MM.1S (cell line): ENCODE data around the gene CDK12.

Experiments
- DNase-seq: peaks from one replicate; pipeline ENCODE4 v3.0.0-alpha.2; 2015
- H2AFZ ChIP-seq: fragments of 300-600 bp; sonication (generic); 2 replicates; pipeline ENCODE4 v1.6.0; 2016; ENCODE audit warnings: antibody characterized with exemption, low read length
- H3F3A ChIP-seq: fragments of 300-600 bp; sonication (generic); 2 replicates; pipeline ENCODE4 v1.6.1; 2016; ENCODE audit warnings: mild to moderate bottlenecking, antibody characterized with exemption, low read length, moderate library complexity, mixed read lengths; ENCODE audit not compliant: insufficient read depth
- H3K27ac ChIP-seq: fragments of 300-600 bp; sonication (generic); 2 replicates; pipeline ENCODE4 v1.5.1; 2016; ENCODE audit warnings: mild to moderate bottlenecking, low read length
- H3K27me3 ChIP-seq: fragments of 300-600 bp; sonication (generic); replicated peaks from 2 replicates; pipeline ENCODE4 v1.6.0; 2016; ENCODE audit warnings: low read length; ENCODE audit not compliant: insufficient read depth
- H3K36me3 ChIP-seq: fragments of 300-600 bp; sonication (generic); replicated peaks from 2 replicates; pipeline ENCODE4 v1.6.1; 2016; ENCODE audit warnings: mild to moderate bottlenecking, low read length, mixed read lengths; ENCODE audit not compliant: insufficient read depth
- H3K4me1 ChIP-seq: fragments of 300-600 bp; sonication (generic); 2 replicates; pipeline ENCODE4 v1.6.1; 2016; ENCODE audit warnings: low read length, mixed read lengths
- H3K4me2 ChIP-seq: fragments of 300-600 bp; sonication (generic); 2 replicates; pipeline ENCODE4 v1.6.0; 2016; ENCODE audit warnings: low read depth, low read length
- H3K4me3 ChIP-seq: fragments of 300-600 bp; sonication (generic); 2 replicates; pipeline ENCODE4 v1.5.1; 2016; ENCODE audit warnings: low read length, mixed read lengths
- H3K79me2 ChIP-seq: fragments of 300-600 bp; sonication (generic); 2 replicates; pipeline ENCODE4 v1.6.1; 2016; ENCODE audit warnings: mixed run types, low read length, mixed read lengths
- H3K9ac ChIP-seq: fragments of 300-600 bp; sonication (generic); 2 replicates; pipeline ENCODE4 v1.6.1; 2016; ENCODE audit warnings: low read length, mixed read lengths
- H3K9me2 ChIP-seq: fragments of 300-600 bp; sonication (generic); replicated peaks from 2 replicates; pipeline ENCODE4 v1.6.1; 2016; ENCODE audit warnings: mild to moderate bottlenecking, low read length, mixed read lengths; ENCODE audit not compliant: insufficient read depth
- H3K9me3 ChIP-seq: fragments of 300-600 bp; sonication (generic); replicated peaks from 2 replicates; pipeline ENCODE4 v1.6.1; 2016; ENCODE audit warnings: mild to moderate bottlenecking, low read length, mixed read lengths; ENCODE audit not compliant: insufficient read depth
- H4K20me1 ChIP-seq: fragments of 300-600 bp; sonication (generic); 2 replicates; pipeline ENCODE4 v1.6.1; 2016; ENCODE audit warnings: mild to moderate bottlenecking, low read length, moderate library complexity, mixed read lengths; ENCODE audit not compliant: insufficient read depth
- CTCF ChIP-seq: fragments of 300-600 bp; sonication (generic); IDR thresholded peaks from 2 replicates; pipeline ENCODE4 v1.5.1; 2016; ENCODE audit warnings: antibody characterized with exemption, low read length, mixed read lengths
- EZH2 ChIP-seq: fragments of 300-600 bp; sonication (generic); optimal IDR thresholded peaks from 2 replicates; pipeline ENCODE3; 2017; ENCODE audit warnings: low read depth, mild to moderate bottlenecking, antibody characterized with exemption, low read length, mixed read lengths
- EZH2phosphoT487 ChIP-seq: fragments of 300-600 bp; sonication (generic); IDR thresholded peaks from 2 replicates; pipeline ENCODE4 v1.6.1; 2018; ENCODE audit warnings: antibody characterized with exemption, low read length

The CDK12 gene

GRCh38 chr17:39527220-39527813, 66.0 kb downstream of the CDK12 start:
- Histone ChIP-seq H3K27me3 (no peaks in the 10 kb centered on the region), H3K4me3 (no peak overlapping the region), H2AFZ (no peak overlapping the region), H3K4me2 (no peak overlapping the region), H3K4me1 (no peaks in the 10 kb centered on the region), H3K27ac (no peak overlapping the region), H3K9me3 (no peaks in the 10 kb centered on the region), H3K9me2 (no peaks in the 10 kb centered on the region), H4K20me1 (no peaks in the 10 kb centered on the region), H3F3A (no peaks in the 10 kb centered on the region), H3K9ac (no peak overlapping the region), H3K79me2 (no peaks in the 10 kb centered on the region), H3K36me3 (peaks cover 22% of the 10 kb centered on the region)
- TF ChIP-seq EZH2 (no peak), EZH2phosphoT487 (no peak), CTCF (peak; percentile 55)
- peak; percentile 38 for DNase-seq

GRCh38 chr17:39529455-39529854, 68.2 kb downstream of the CDK12 start:
- H3K9ac ChIP-seq = no peak overlapping the region
- no peak overlapping the region for H3K4me2 ChIP-seq
- no peak overlapping the region for H2AFZ ChIP-seq
- H3F3A ChIP-seq = no peaks in the 10 kb centered on the region
- H3K36me3 ChIP-seq = peaks cover 20% of the 10 kb centered on the region
- DNase-seq = no peak
- H3K27me3 ChIP-seq = no peaks in the 10 kb centered on the region
- no peaks in the 10 kb centered on the region for H3K9me2 ChIP-seq
- H3K4me1 ChIP-seq = no peaks in the 10 kb centered on the region
- no peaks in the 10 kb centered on the region for H4K20me1 ChIP-seq
- H3K9me3 ChIP-seq = no peaks in the 10 kb centered on the region
- TF ChIP-seq EZH2phosphoT487 = no peak
- no peak overlapping the region for H3K4me3 ChIP-seq
- no peaks in the 10 kb centered on the region for H3K79me2 ChIP-seq
- no peak overlapping the region for H3K27ac ChIP-seq

- Histone ChIP-seq H3F3A (no peaks in the 10 kb centered on the region), H3K79me2 (no peaks in the 10 kb centered on the region), H3K4me2 (no peak overlapping the region), H3K9me3 (no peaks in the 10 kb centered on the region), H4K20me1 (no peaks in the 10 kb centered on the region), H3K36me3 (peaks cover 10% of the 10 kb centered on the region), H3K9ac (no peak overlapping the region), H3K27me3 (no peaks in the 10 kb centered on the region), H3K9me2 (no peaks in the 10 kb centered on the region), H2AFZ (no peak overlapping the region), H3K27ac (no peak overlapping the region), H3K4me3 (no peak overlapping the region), H3K4me1 (no peaks in the 10 kb centered on the region)
- no peak for DNase-seq
- TF ChIP-seq EZH2phosphoT487 (no peak), EZH2 (no peak), CTCF (no peak)
These were observed 69.2 kb downstream of the CDK12 start for GRCh38 chr17:39530513-39530912.

- H3K27ac ChIP-seq = no peak overlapping the region
- TF ChIP-seq EZH2 (no peak), CTCF (no peak), EZH2phosphoT487 (no peak)
- no peak overlapping the region for H3K4me2 ChIP-seq
- H3K27me3 ChIP-seq = no peaks in the 10 kb centered on the region
- peaks cover 10% of the 10 kb centered on the region for H3K36me3 ChIP-seq
- no peaks in the 10 kb centered on the region for H3K4me1 ChIP-seq
- no peaks in the 10 kb centered on the region for H3F3A ChIP-seq
- no peaks in the 10 kb centered on the region for H3K9me2 ChIP-seq
- H2AFZ ChIP-seq = no peak overlapping the region
- DNase-seq = no peak
- no peak overlapping the region for H3K4me3 ChIP-seq
- no peaks in the 10 kb centered on the region for H3K9me3 ChIP-seq
- no peak overlapping the region for H3K9ac ChIP-seq
- no peaks in the 10 kb centered on the region for H4K20me1 ChIP-seq
- no peaks in the 10 kb centered on the region for H3K79me2 ChIP-seq
These were observed 70.0 kb downstream of the CDK12 start for GRCh38 chr17:39531252-39531651.
